Neural cell (in vitro differentiated cells): ENCODE data around the gene TRIM37.

ENCODE experiments used
- EP300 ChIP-seq: fragments of 450-650 bp; conservative IDR thresholded peaks from 2 replicates; pipeline ENCODE4 v1.6.1; 2014; ENCODE audit warnings: antibody characterized with exemption, mild to moderate bottlenecking, moderate library complexity; ENCODE audit not compliant: poor library complexity, severe bottlenecking
- EZH2 ChIP-seq: fragments of 200-600, 300-800 bp; shearing (Covaris generic), sonication (generic); IDR thresholded peaks from 2 replicates; pipeline ENCODE4 v1.6.1; 2014; ENCODE audit warnings: antibody characterized with exemption, low read length, borderline replicate concordance, mild to moderate bottlenecking; ENCODE audit not compliant: insufficient read depth, poor library complexity, severe bottlenecking
- MXI1 ChIP-seq: fragments of 450-650 bp; conservative IDR thresholded peaks from 2 replicates; pipeline ENCODE4 v1.6.1; 2014; ENCODE audit warnings: antibody characterized with exemption, mild to moderate bottlenecking; ENCODE audit not compliant: poor library complexity, severe bottlenecking
- POLR2AphosphoS5 ChIP-seq: IDR thresholded peaks from 2 replicates; pipeline ENCODE4 v1.6.1; 2012
- RAD21 ChIP-seq: fragments of 450-650 bp; conservative IDR thresholded peaks from 2 replicates; pipeline ENCODE4 v1.6.1; 2014; ENCODE audit warnings: antibody characterized with exemption, mild to moderate bottlenecking, moderate library complexity
- TF ChIP-seq, protein P1 (sequence below): fragments of 450-650 bp; IDR thresholded peaks from 2 replicates; pipeline ENCODE4 v1.5.1; 2014; ENCODE audit warnings: antibody characterized with exemption, mild to moderate bottlenecking, moderate library complexity; ENCODE audit not compliant: poor library complexity, severe bottlenecking
- TF ChIP-seq, protein P2 (sequence below): IDR thresholded peaks from 2 replicates; pipeline ENCODE4 v1.6.1; 2012; ENCODE audit warnings: borderline replicate concordance

- no peak for TF ChIP-seq POLR2AphosphoS5
- peak; percentile 95 for TF ChIP-seq RAD21
- TF ChIP-seq, protein P1, sequence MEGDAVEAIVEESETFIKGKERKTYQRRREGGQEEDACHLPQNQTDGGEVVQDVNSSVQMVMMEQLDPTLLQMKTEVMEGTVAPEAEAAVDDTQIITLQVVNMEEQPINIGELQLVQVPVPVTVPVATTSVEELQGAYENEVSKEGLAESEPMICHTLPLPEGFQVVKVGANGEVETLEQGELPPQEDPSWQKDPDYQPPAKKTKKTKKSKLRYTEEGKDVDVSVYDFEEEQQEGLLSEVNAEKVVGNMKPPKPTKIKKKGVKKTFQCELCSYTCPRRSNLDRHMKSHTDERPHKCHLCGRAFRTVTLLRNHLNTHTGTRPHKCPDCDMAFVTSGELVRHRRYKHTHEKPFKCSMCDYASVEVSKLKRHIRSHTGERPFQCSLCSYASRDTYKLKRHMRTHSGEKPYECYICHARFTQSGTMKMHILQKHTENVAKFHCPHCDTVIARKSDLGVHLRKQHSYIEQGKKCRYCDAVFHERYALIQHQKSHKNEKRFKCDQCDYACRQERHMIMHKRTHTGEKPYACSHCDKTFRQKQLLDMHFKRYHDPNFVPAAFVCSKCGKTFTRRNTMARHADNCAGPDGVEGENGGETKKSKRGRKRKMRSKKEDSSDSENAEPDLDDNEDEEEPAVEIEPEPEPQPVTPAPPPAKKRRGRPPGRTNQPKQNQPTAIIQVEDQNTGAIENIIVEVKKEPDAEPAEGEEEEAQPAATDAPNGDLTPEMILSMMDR: peak; percentile 91
- no peak for TF ChIP-seq EP300
- TF ChIP-seq MXI1: no peak
- TF ChIP-seq, protein P2, sequence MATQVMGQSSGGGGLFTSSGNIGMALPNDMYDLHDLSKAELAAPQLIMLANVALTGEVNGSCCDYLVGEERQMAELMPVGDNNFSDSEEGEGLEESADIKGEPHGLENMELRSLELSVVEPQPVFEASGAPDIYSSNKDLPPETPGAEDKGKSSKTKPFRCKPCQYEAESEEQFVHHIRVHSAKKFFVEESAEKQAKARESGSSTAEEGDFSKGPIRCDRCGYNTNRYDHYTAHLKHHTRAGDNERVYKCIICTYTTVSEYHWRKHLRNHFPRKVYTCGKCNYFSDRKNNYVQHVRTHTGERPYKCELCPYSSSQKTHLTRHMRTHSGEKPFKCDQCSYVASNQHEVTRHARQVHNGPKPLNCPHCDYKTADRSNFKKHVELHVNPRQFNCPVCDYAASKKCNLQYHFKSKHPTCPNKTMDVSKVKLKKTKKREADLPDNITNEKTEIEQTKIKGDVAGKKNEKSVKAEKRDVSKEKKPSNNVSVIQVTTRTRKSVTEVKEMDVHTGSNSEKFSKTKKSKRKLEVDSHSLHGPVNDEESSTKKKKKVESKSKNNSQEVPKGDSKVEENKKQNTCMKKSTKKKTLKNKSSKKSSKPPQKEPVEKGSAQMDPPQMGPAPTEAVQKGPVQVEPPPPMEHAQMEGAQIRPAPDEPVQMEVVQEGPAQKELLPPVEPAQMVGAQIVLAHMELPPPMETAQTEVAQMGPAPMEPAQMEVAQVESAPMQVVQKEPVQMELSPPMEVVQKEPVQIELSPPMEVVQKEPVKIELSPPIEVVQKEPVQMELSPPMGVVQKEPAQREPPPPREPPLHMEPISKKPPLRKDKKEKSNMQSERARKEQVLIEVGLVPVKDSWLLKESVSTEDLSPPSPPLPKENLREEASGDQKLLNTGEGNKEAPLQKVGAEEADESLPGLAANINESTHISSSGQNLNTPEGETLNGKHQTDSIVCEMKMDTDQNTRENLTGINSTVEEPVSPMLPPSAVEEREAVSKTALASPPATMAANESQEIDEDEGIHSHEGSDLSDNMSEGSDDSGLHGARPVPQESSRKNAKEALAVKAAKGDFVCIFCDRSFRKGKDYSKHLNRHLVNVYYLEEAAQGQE: no peak
- no peak for TF ChIP-seq EZH2
Measured at GRCh38 chr17:59004338-59005111, 102.2 kb downstream of the TRIM37 start.
